HG03571 (cell line): ENCODE measurements around the gene DPH7.
"Not testable (repeated sequence)": the region's sequence is repeated elsewhere in the genome, so short reads cannot be mapped to it uniquely, and the experiment has no call there.

Source experiments
- ATAC-seq: cut with Tn5 transposase; IDR thresholded peaks from one replicate; pipeline ENCODE4 v1.9.1; 2021; ENCODE audit not compliant: unreplicated experiment

The DPH7 gene

GRCh38 chr9:137606734-137607138, 28.0 kb upstream of the DPH7 start:
- no peak for ATAC-seq

- ATAC-seq: no peak
Observed at GRCh38 chr9:137606005-137606621, 27.4 kb upstream of the DPH7 start.

GRCh38 chr9:137605121-137606004, 26.6 kb upstream of the DPH7 start, which contains the start of gene ARRDC1:
Gene ARRDC1, plus strand, starts transcription at chr9:137605686. Its CDS starts 32 bp downstream, at chr9:137605718.
- peak; percentile 75 for ATAC-seq

- ATAC-seq: no peak
Observed at GRCh38 chr9:137604345-137605086, 25.8 kb upstream of the DPH7 start.

GRCh38 chr9:137603879-137604278, 25.2 kb upstream of the DPH7 start:
- ATAC-seq: no peak

GRCh38 chr9:137602661-137603060, 23.9 kb upstream of the DPH7 start:
- no peak for ATAC-seq

GRCh38 chr9:137598943-137599342, 20.2 kb upstream of the DPH7 start:
- no peak for ATAC-seq

GRCh38 chr9:137596577-137596976, 17.9 kb upstream of the DPH7 start:
- ATAC-seq: not testable (repeated sequence)

GRCh38 chr9:137593176-137593575, 14.5 kb upstream of the DPH7 start:
- no peak for ATAC-seq

- ATAC-seq: no peak
Observed at GRCh38 chr9:137592767-137593166, 14.0 kb upstream of the DPH7 start.

GRCh38 chr9:137590469-137591383, 12.0 kb upstream of the DPH7 start, which contains the start of gene ZMYND19:
Gene ZMYND19, minus strand, starts transcription at chr9:137590512. Its CDS starts 249 bp downstream, at chr9:137590263.
- peak; percentile 78 for ATAC-seq

- ATAC-seq: peak; percentile 23
Observed at GRCh38 chr9:137590123-137590468, 11.4 kb upstream of the DPH7 start.

- peak; percentile 22 for ATAC-seq
Observed at GRCh38 chr9:137589441-137590122, 10.9 kb upstream of the DPH7 start.

GRCh38 chr9:137588891-137589290, 10.2 kb upstream of the DPH7 start:
- ATAC-seq: no peak

GRCh38 chr9:137588311-137588710, 9.6 kb upstream of the DPH7 start:
- no peak for ATAC-seq

GRCh38 chr9:137586854-137587253, 8.1 kb upstream of the DPH7 start:
- ATAC-seq: no peak

GRCh38 chr9:137583957-137584356, 5.2 kb upstream of the DPH7 start:
- ATAC-seq: no peak

GRCh38 chr9:137583347-137583746, 4.6 kb upstream of the DPH7 start:
- ATAC-seq: no peak

- no peak for ATAC-seq
Observed at GRCh38 chr9:137582286-137582860, 3.6 kb upstream of the DPH7 start.
